ENCODE measurements around the gene FAM53B.

FAM53B gene

GRCh38 chr10:124605856-124606812 lies 138.0 kb downstream of the FAM53B start:
- no peak for FAIRE-seq

DNA sequence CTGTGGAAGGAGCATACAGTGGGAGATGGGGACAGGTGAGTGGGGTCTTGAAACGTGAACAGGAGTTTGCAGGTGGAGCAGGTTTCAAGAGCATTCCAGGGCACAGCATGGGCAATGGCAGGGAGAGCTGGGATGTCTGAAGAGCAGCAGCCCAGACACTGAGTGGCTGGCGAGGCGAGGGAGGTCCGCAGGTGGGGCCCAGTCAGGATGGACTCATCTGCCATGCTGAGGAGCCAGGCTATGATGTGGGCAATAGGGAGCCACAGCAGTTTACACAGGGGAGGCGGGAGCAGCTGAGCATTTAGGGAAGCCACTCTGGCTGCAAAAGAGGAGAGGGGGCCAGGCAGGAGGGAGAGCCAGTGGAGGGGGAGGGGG lies 138.7 kb downstream of the FAM53B start:
- no peak for FAIRE-seq

DNA sequence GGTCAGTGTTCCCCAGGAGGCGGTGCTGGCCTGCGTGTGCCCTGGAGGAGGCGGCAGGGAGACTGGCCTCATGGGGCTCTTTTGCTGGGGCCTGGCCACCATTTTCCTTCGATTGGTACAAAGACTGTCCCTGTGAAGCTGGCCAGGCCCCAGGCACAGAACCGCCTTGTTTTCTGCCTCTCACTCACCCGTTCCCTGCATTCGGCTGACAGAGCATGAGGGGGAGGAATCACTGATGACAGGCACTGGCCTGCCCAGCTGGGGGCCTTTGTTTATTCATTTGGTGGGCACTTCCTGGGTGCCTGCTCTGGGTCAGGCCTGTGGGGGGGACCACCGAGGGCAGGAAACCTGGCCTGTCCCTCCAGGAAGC lies 139.2 kb downstream of the FAM53B start:
- no peak for FAIRE-seq

GRCh38 chr10:124604214-124605000 lies 139.8 kb downstream of the FAM53B start:
- no peak for FAIRE-seq

- FAIRE-seq: no peak
These were observed 140.6 kb downstream of the FAM53B start for GRCh38 chr10:124603376-124604213.

GRCh38 chr10:124602646-124603365 lies 141.4 kb downstream of the FAM53B start:
- FAIRE-seq: no peak

GRCh38 chr10:124602121-124602561 lies 142.0 kb downstream of the FAM53B start:
- FAIRE-seq: no peak

DNA sequence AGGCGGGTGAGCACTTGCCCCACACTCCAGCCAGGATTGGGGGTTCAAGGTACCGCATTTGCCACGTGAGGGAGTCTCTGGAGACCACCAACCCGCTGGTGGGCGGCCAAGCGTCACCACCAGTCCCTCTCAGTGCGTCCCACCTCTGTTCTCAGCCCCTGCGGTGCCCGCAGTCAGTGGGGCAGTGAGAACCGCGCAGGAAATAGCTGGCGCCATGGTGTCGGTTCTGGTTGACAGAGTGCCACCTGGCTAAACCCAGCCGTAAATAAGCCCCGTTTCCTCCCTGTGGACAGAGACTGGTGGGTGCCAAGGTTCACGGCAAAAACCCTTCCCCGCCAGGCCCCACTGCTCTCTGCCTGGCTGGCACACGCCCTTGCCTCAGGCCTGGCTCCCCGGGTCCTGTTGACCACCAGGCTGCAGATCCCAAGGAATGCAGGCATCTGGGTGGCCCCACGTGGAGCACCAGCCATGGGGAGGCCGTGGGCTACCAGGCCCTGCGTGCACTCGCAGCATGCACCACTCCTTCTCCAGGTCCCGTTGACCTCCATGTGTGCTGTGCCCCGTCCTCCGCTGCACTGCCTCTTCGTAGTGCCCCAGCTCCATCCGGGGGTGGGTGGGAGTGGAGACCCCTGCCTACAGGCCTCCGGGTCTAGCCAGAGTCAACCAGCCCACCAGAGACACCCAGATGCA lies 142.6 kb downstream of the FAM53B start:
- no peak for FAIRE-seq

GRCh38 chr10:124601016-124601415 lies 143.2 kb downstream of the FAM53B start:
- FAIRE-seq: no peak

- no peak for FAIRE-seq
These were observed 143.9 kb downstream of the FAM53B start for GRCh38 chr10:124600051-124600880.

DNA sequence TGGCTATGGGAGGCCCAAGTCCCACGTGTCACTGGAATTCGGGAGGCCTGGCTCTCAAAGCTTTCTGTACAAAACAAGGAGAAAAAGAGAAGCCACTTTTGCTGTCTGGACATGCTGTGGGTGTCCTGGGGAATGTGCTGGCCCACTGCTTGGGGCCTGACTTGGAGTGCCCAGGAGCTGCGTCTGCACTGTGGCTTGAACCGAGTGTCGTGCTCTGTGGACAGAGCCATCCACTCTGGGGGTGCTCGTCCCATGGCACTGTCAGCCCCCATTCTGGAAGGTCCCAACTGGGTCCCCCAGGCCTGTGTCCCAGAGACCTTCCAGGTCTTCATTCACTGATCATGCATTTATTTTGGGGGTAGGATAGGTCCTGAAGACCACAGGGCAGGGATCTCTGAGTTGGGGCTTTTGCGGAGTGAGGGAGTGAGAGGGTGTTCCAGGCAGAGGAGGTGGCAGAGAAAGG lies 144.6 kb downstream of the FAM53B start:
- no peak for FAIRE-seq

- no peak for FAIRE-seq
These were observed 145.2 kb downstream of the FAM53B start for GRCh38 chr10:124598773-124599587.

GRCh38 chr10:124598196-124598595 lies 146.0 kb downstream of the FAM53B start:
- FAIRE-seq: no peak

GRCh38 chr10:124597846-124598165 lies 146.4 kb downstream of the FAM53B start:
- no peak for FAIRE-seq

GRCh38 chr10:124596962-124597845 lies 147.0 kb downstream of the FAM53B start:
- no peak for FAIRE-seq

GRCh38 chr10:124596116-124596785 lies 147.9 kb downstream of the FAM53B start:
- FAIRE-seq: no peak

GRCh38 chr10:124595143-124595883 lies 148.9 kb downstream of the FAM53B start:
- FAIRE-seq: no peak

Data from islet of Langerhans (tissue), 1 donor.